Measurements from ENCODE around the gene OPN4.

DNA sequence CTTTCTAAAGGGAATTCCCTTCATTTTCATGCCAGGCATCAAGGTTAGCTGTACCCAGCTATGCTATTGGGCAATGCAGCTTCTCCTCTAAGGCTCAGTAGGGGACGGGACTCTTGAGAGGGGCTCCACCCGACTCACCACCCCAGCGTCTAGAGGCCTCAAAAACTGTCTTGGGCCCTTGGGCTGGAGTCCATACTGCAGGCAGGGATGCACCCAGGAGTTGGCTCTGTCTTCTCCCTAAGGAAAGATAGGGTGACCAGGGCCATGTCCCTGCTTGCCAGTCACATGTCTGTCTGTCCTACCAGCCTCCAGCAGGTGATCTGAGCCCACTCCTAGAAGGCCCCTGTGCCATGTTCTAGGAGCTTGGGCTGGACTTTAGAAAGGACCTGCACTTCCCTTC is 1.2 kb downstream of the OPN4 start:
- TF ChIP-seq, protein P1, sequence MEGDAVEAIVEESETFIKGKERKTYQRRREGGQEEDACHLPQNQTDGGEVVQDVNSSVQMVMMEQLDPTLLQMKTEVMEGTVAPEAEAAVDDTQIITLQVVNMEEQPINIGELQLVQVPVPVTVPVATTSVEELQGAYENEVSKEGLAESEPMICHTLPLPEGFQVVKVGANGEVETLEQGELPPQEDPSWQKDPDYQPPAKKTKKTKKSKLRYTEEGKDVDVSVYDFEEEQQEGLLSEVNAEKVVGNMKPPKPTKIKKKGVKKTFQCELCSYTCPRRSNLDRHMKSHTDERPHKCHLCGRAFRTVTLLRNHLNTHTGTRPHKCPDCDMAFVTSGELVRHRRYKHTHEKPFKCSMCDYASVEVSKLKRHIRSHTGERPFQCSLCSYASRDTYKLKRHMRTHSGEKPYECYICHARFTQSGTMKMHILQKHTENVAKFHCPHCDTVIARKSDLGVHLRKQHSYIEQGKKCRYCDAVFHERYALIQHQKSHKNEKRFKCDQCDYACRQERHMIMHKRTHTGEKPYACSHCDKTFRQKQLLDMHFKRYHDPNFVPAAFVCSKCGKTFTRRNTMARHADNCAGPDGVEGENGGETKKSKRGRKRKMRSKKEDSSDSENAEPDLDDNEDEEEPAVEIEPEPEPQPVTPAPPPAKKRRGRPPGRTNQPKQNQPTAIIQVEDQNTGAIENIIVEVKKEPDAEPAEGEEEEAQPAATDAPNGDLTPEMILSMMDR (conservative IDR thresholded peaks at IDR 0.05; ENCODE audit: low read depth, low read length): no peak
- TF ChIP-seq EZH2 (IDR thresholded peaks at IDR 0.05; ENCODE audit: borderline replicate concordance, low read depth, low read length, poor library complexity, severe bottlenecking): no peak

Data from A673 (cell line).